PC-9 (cell line): Measurements from ENCODE around the gene SBF2. TPM values are rescaled to one million over a fixed set of nuclear protein-coding genes. Genes with fewer than 3 reads are reported as not detected.
A peak's percentile ranks its signal among the peaks of the same experiment; 100 is the strongest.

ENCODE experiments used
- BruUV-seq: library from RNA; stranded (reverse); fragments of 400-500 nt; replicated peaks from 2 replicates; lab custom pipeline; 2021; lab: Mats Ljungman, UMichigan
- CTCF ChIA-PET: fragments of 300-600 bp; sonication (Branson Sonifier 250); formaldehyde crosslinking; loops from one replicate; lab custom pipeline; 2022; ENCODE audit warnings: antibody characterized with exemption; lab: Charles Lee
- POLR2A ChIA-PET: fragments of 300-600 bp; sonication (Branson Sonifier 250); formaldehyde crosslinking; loops from one replicate; lab custom pipeline; 2022; ENCODE audit warnings: antibody characterized with exemption; ENCODE audit not compliant: unreplicated experiment; lab: Charles Lee
- DNase-seq, 2 experiments: peaks; one replicate each; pipeline versions ENCODE4 v3.0.0 to v3.0.0-alpha.2; 2015 to 2022; ENCODE audit warnings: mixed read lengths in 1 of 2
- H2AFZ ChIP-seq: fragments of 200-600 bp; sonication (generic); 2 replicates; pipeline ENCODE4 v1.8.1; 2017; ENCODE audit warnings: antibody characterized with exemption
- H3F3A ChIP-seq: fragments of 200-600 bp; sonication (generic); 2 replicates; pipeline ENCODE4 v1.8.1; 2017; ENCODE audit warnings: antibody characterized with exemption, mild to moderate bottlenecking, low read depth; ENCODE audit not compliant: insufficient read depth
- H3K27ac ChIP-seq: fragments of 200-600 bp; sonication (generic); 2 replicates; pipeline ENCODE4 v1.6.1; 2016; ENCODE audit warnings: mixed run types
- H3K27me3 ChIP-seq: fragments of 200-600 bp; sonication (generic); 2 replicates; pipeline ENCODE4 v1.6.1; 2016; ENCODE audit warnings: low read depth, mixed run types; ENCODE audit not compliant: insufficient read depth
- H3K36me3 ChIP-seq: fragments of 200-600 bp; sonication (generic); 2 replicates; pipeline ENCODE4 v1.6.1; 2016; ENCODE audit warnings: low read depth, mixed run types
- H3K4me1 ChIP-seq: fragments of 200-600 bp; sonication (generic); replicated peaks from 2 replicates; pipeline ENCODE4 v1.6.1; 2016; ENCODE audit warnings: mixed run types; ENCODE audit not compliant: insufficient read depth
- H3K4me2 ChIP-seq: fragments of 200-600 bp; sonication (generic); 2 replicates; pipeline ENCODE4 v1.6.1; 2017; ENCODE audit warnings: mixed run types
- H3K4me3 ChIP-seq: fragments of 200-600 bp; sonication (generic); 2 replicates; pipeline ENCODE4 v1.6.1; 2016; ENCODE audit warnings: mixed run types
- H3K79me2 ChIP-seq: fragments of 200-600 bp; sonication (generic); 2 replicates; pipeline ENCODE4 v1.6.1; 2017; ENCODE audit warnings: low read depth, mixed run types
- H3K9me2 ChIP-seq: fragments of 200-600 bp; sonication (generic); 2 replicates; pipeline ENCODE4 v1.8.1; 2017; ENCODE audit warnings: mild to moderate bottlenecking; ENCODE audit not compliant: insufficient read depth
- H3K9me3 ChIP-seq: fragments of 200-600 bp; sonication (generic); 2 replicates; pipeline ENCODE4 v1.8.1; 2016; ENCODE audit warnings: low read depth; ENCODE audit not compliant: insufficient read depth
- H4K20me1 ChIP-seq: fragments of 200-600 bp; sonication (generic); 2 replicates; pipeline ENCODE4 v1.8.1; 2017; ENCODE audit not compliant: insufficient read depth
- CTCF ChIP-seq: fragments of 200-600 bp; sonication (generic); conservative IDR thresholded peaks from 2 replicates; pipeline ENCODE4 v1.6.1; 2017; ENCODE audit warnings: mixed run types, antibody characterized with exemption, mild to moderate bottlenecking, moderate library complexity
- EZH2 ChIP-seq: fragments of 200-600 bp; sonication (generic); IDR thresholded peaks from 2 replicates; pipeline ENCODE4 v1.8.0; 2017; ENCODE audit warnings: antibody characterized with exemption, low read depth
- intact Hi-C: fragments of 100-400 bp; cut with micrococcal nuclease; formaldehyde crosslinking; loops from one replicate; pipeline ENCODE4 v1.10.0; 2022; ENCODE audit not compliant: unreplicated experiment
- total RNA-seq: library from RNA; stranded (reverse); gene quantifications from 2 replicates; pipeline ENCODE4 v1.2.3, GENCODE V29; 2021

SBF2 gene
- total RNA-seq, 1 experiment from 2014 or later: 18.6 TPM

DNA sequence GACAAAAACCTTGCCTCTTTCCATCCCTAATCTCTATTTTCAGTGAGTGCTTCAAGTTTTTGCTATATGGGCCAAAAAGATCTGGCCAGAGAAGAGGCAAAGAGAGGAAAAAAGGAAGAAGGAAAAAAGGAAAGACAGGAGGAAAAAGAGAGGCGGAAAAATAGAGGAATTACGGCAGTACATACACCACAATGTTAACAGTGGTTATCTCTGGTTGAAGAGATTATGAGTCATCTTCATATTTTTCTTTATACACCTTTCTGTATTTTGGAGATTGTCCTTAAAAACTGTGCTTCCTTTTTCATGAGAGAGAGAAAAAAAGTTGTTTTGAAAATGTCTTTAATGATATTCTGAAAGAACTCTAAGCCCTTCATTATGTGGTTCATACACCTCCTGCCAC lies 133.7 kb downstream of the SBF2 start:
- Histone ChIP-seq H4K20me1 (no peaks in the 10 kb centered on the region), H3K4me1 (no peaks in the 10 kb centered on the region), H3K9me2 (no peaks in the 10 kb centered on the region), H3K27me3 (no peaks in the 10 kb centered on the region), H3F3A (no peaks in the 10 kb centered on the region), H3K4me3 (no peak overlapping the region), H3K27ac (no peak overlapping the region), H3K36me3 (no peaks in the 10 kb centered on the region), H3K79me2 (no peaks in the 10 kb centered on the region), H2AFZ (no peak overlapping the region), H3K4me2 (no peak overlapping the region), H3K9me3 (no peaks in the 10 kb centered on the region)
- POLR2A ChIA-PET: no interaction called here
- TF ChIP-seq EZH2: no peak
- no peak for TF ChIP-seq CTCF
- no peak for DNase-seq
- BruUV-seq: no TSS peak
- CTCF ChIA-PET: no interaction called here
- intact Hi-C loops: no loop called here

DNA sequence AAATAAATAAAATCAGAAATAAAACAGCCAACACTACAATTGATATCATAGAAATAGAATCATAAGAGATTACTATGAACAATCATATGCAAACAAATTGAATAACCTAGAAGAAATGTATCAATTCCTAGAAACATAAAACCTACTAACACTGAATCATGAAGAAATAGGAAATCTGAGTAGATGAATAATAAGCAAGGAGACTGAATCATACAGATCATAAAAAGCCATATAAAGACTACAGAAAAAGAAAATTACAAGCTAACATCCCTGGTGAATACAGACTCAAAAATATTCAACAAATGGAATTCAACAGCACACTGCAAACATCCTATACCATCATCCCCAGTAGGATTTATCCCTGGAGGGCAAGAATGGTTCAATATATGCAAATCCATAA lies 135.6 kb downstream of the SBF2 start:
- Histone ChIP-seq H3K27ac (no peak overlapping the region), H2AFZ (no peak overlapping the region), H3K9me2 (no peaks in the 10 kb centered on the region), H3K36me3 (no peaks in the 10 kb centered on the region), H3K79me2 (no peaks in the 10 kb centered on the region), H3K4me3 (no peak overlapping the region), H3K4me1 (no peaks in the 10 kb centered on the region), H4K20me1 (no peaks in the 10 kb centered on the region), H3K4me2 (no peak overlapping the region), H3F3A (no peaks in the 10 kb centered on the region), H3K9me3 (no peaks in the 10 kb centered on the region), H3K27me3 (no peaks in the 10 kb centered on the region)
- POLR2A ChIA-PET: no interaction called here
- no peak for DNase-seq
- intact Hi-C loops: no loop called here
- no peak for TF ChIP-seq CTCF
- no peak for TF ChIP-seq EZH2
- CTCF ChIA-PET: no interaction called here
- BruUV-seq: no TSS peak

DNA sequence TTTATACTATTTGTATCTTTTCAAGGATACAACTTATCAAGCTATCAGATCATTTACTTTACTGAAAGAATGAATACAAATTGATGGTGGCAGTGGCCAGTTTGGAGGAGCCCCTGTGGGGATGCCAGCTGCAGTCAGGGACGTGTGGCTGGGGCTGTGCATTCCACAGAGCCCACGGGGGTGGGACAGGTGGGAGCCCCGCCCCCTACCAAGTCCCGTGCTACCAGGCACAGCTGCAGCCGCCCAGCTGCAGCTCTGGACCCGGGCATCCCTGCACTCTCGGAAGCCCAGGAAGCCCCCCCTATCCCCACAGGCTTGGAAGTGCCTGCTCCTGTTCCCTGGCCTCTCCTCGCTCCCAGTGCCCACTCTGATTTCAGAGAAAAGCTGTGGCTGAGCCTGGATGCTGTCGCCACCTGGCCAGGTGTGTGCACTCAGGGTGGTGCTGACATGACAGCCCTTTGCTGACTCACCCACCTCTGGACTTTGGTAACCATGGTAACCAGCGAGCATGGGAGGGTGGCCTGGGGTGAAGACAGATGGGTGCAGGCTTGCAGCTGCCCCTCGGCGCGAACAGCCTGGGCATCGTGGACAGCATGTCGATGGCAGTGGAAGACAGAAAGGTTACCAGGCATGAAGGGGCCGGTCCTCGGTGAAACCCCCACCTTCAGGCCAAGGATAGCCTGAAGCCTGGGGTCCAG lies 138.1 kb downstream of the SBF2 start:
- DNase-seq: peak in 1 of 2 experiments; percentile 1
- ChIA-PET POLR2A (no interaction called here), CTCF (no interaction called here)
- no peak overlapping the region for H3K4me3 ChIP-seq
- H3K79me2 ChIP-seq: no peaks in the 10 kb centered on the region
- H3K27ac ChIP-seq: no peak overlapping the region
- TF ChIP-seq EZH2 (no peak), CTCF (no peak)
- no peaks in the 10 kb centered on the region for H4K20me1 ChIP-seq
- no TSS peak for BruUV-seq
- intact Hi-C loops: no loop called here
- H3K9me2 ChIP-seq: no peaks in the 10 kb centered on the region
- no peaks in the 10 kb centered on the region for H3K27me3 ChIP-seq
- no peaks in the 10 kb centered on the region for H3K9me3 ChIP-seq
- no peaks in the 10 kb centered on the region for H3K36me3 ChIP-seq
- no peaks in the 10 kb centered on the region for H3F3A ChIP-seq
- no peaks in the 10 kb centered on the region for H3K4me1 ChIP-seq
- no peak overlapping the region for H2AFZ ChIP-seq
- H3K4me2 ChIP-seq: no peak overlapping the region
